T-cell (primary cell): ENCODE data around the gene TIMM23. TPM values are rescaled to one million over a fixed set of nuclear protein-coding genes. Genes with fewer than 3 reads are reported as not detected.
"Not testable (repeated sequence)": the region's sequence is repeated elsewhere in the genome, so short reads cannot be mapped to it uniquely, and the experiment has no call there.

Experiments
- ATAC-seq, 4 experiments: fragments of 200-7000 bp in 3 of 4; fragments of 150-1000 bp in 1 of 4; cut with Tn5 transposase; replicated peaks in 1 of 4; 1 replicate in 3 of 4; 2 replicates in 1 of 4; pipeline ENCODE4 v1.10.0; 2021; ENCODE audit warnings: moderate library complexity in 3 of 4, mild to moderate bottlenecking in 2 of 4, moderate number of reproducible peaks in 1 of 4
- CTCF ChIA-PET, 2 donors: fragments of 300-600 bp; sonication (Branson Sonifier 250); formaldehyde crosslinking; loops; one replicate each; lab custom pipeline; 2022; ENCODE audit warnings: antibody characterized with exemption in 2 of 2; lab: Charles Lee
- POLR2A ChIA-PET, 2 donors: fragments of 300-600 bp; sonication (Branson Sonifier 250); formaldehyde crosslinking; loops; one replicate each; lab custom pipeline; 2022; ENCODE audit warnings: antibody characterized with exemption in 2 of 2; lab: Charles Lee
- DNase-seq, 35 experiments: peaks; one replicate each; pipeline versions ENCODE4 v3.0.0 to v3.0.0-alpha.2; 2013 to 2023
- H3K27ac ChIP-seq: one replicate; pipeline ENCODE4 v1.5.1; 2013; ENCODE audit warnings: low read length
- H3K27me3 ChIP-seq, 2 experiments: replicated peaks in 1 of 2; 1 replicate in 1 of 2; 2 replicates in 1 of 2; pipeline versions ENCODE4 v1.6.1 to v1.7.0; 2013; ENCODE audit warnings: low read length in 1 of 2, mixed read lengths in 1 of 2; ENCODE audit not compliant: control insufficient read depth in 2 of 2, insufficient read depth in 2 of 2; ENCODE audit errors: extremely low read depth in 1 of 2
- H3K36me3 ChIP-seq, 2 donors: 1 replicate in 1 of 2; 2 replicates in 1 of 2; pipeline versions ENCODE4 v1.6.1 to v1.7.0; 2013; ENCODE audit warnings: low read length in 1 of 2; ENCODE audit not compliant: control insufficient read depth in 2 of 2, insufficient read depth in 1 of 2; ENCODE audit errors: extremely low read depth in 1 of 2
- H3K4me1 ChIP-seq, 2 experiments: 1 replicate in 1 of 2; 2 replicates in 1 of 2; pipeline versions ENCODE4 v1.6.1 to v1.7.0; 2013; ENCODE audit warnings: low read length in 2 of 2, mixed read lengths in 1 of 2; ENCODE audit not compliant: insufficient read depth in 2 of 2, control insufficient read depth in 1 of 2; ENCODE audit errors: extremely low read depth in 1 of 2
- H3K4me3 ChIP-seq, 2 donors: 1 replicate in 1 of 2; 2 replicates in 1 of 2; pipeline versions ENCODE4 v1.5.1 to v1.7.0; 2013; ENCODE audit warnings: mild to moderate bottlenecking in 2 of 2, low read length in 1 of 2, moderate library complexity in 1 of 2; ENCODE audit not compliant: control insufficient read depth in 1 of 2; ENCODE audit errors: extremely low read depth in 1 of 2
- H3K9me3 ChIP-seq: 2 replicates; pipeline ENCODE4 v1.7.0; 2013
- H3K27ac Mint-ChIP-seq, 2 donors: one replicate each; pipeline ENCODE4 v1.8.0; 2020 to 2021; ENCODE audit warnings: mild to moderate bottlenecking in 2 of 2, mixed read lengths in 2 of 2
- H3K27me3 Mint-ChIP-seq, 2 donors: one replicate each; pipeline ENCODE4 v1.8.0; 2021 to 2022; ENCODE audit warnings: mixed read lengths in 2 of 2
- H3K36me3 Mint-ChIP-seq: one replicate; pipeline ENCODE4 v1.8.0; 2021; ENCODE audit warnings: mixed read lengths
- H3K4me1 Mint-ChIP-seq, 3 donors: one replicate each; pipeline ENCODE4 v1.8.0; 2020 to 2022; ENCODE audit warnings: mixed read lengths in 3 of 3, mild to moderate bottlenecking in 1 of 3
- H3K4me3 Mint-ChIP-seq, 3 donors: one replicate each; pipeline ENCODE4 v1.8.0; 2020 to 2022; ENCODE audit warnings: mild to moderate bottlenecking in 3 of 3, mixed read lengths in 3 of 3, moderate library complexity in 3 of 3
- H3K9me3 Mint-ChIP-seq, 3 donors: one replicate each; pipeline ENCODE4 v1.8.0; 2020 to 2022; ENCODE audit warnings: mixed read lengths in 3 of 3
- WGBS: methylation state at CpG from one replicate; pipeline ENCODE4 v1.1.5; 2013; ENCODE audit warnings: missing lambda C conversion rate; ENCODE audit not compliant: insufficient coverage; 5-methylcytosine and 5-hydroxymethylcytosine counted together
- total RNA-seq, 35 experiments: library from RNA in 6 of 35; stranded (reverse) in 6 of 35; fragments of 120-200 nt in 1 of 35; gene quantifications; one replicate each; pipeline versions ENCODE4 v1.2.1 to v1.2.4 and lab custom pipeline; 2013 to 2026

TIMM23 gene
- total RNA-seq, result 10 to 100 TPM; 24.5 to 27.0 (median 24.8) TPM
- total RNA-seq (2013), result 27.1 TPM
- 18.4 to 133 (median 34.8) reads per million in 29 experiments for total RNA-seq (lab: John Stamatoyannopoulos, UW)

GRCh38 chr10:45972106-45972812 is at the start of gene TIMM23:
TSS of gene TIMM23 (plus strand) at chr10:45972489. CDS start at chr10:45972625, 136 bp downstream.
- Histone ChIP-seq H3K4me3 (peak within 1 kb of the TSS; percentile 79), H3K4me1 (peaks cover 8 to 14% of the 10 kb centered on the region in 2 experiments), H3K27ac (peak within 1 kb of the TSS; percentile 49)
- H3K4me1 Mint-ChIP-seq, result peaks cover 53 to 54% (median 54%) of the 10 kb centered on the region in 3 donors
- peak; percentile 74 to 92 (median 83) for DNase-seq
- H3K36me3 ChIP-seq, H3K36me3 Mint-ChIP-seq, H3K27me3 Mint-ChIP-seq, H3K27me3 ChIP-seq, H3K9me3 Mint-ChIP-seq, H3K9me3 ChIP-seq: not testable (repeated sequence)
- WGBS, result under 1% methylated on average over 53 of the region's 60 CpGs
- POLR2A ChIA-PET, result interaction anchor here in 1 of 2 donors (0.5 to 0.6 kb wide), 2 partner anchors 56 to 331 kb away, joined by 3 to 4 read pairs; no protein-coding TSS in a partner anchor
- peak; percentile 86 to 91 (median 90) for ATAC-seq
- peak within 1 kb of the TSS; percentile 93 to 95 for H3K27ac Mint-ChIP-seq
- H3K4me3 Mint-ChIP-seq, result peak within 1 kb of the TSS; percentile 99 to 100 (median 99)
- CTCF ChIA-PET, result interaction anchor here (0.6 to 2.1 kb wide), 4 partner anchors 53 to 722 kb away, joined by 3 to 5 read pairs (median 3); no protein-coding TSS in a partner anchor

- POLR2A ChIA-PET, result not testable (repeated sequence)
- no CpG with 5 or more reads among the region's 1 CpG for WGBS
Measured at GRCh38 chr10:45926790-45927189, 45.5 kb upstream of the TIMM23 start.

GRCh38 chr10:45931305-45931704 is 41.0 kb upstream of the TIMM23 start:
- WGBS, result no CpG with 5 or more reads among the region's 4 CpGs
- H3K4me1 ChIP-seq, H3K9me3 Mint-ChIP-seq, H3K4me3 ChIP-seq, H3K27ac Mint-ChIP-seq, H3K27ac ChIP-seq, H3K4me3 Mint-ChIP-seq, H3K27me3 ChIP-seq, CTCF ChIA-PET, DNase-seq, ATAC-seq, POLR2A ChIA-PET, H3K36me3 ChIP-seq, H3K27me3 Mint-ChIP-seq, H3K4me1 Mint-ChIP-seq, H3K9me3 ChIP-seq: not testable (repeated sequence)
- H3K36me3 Mint-ChIP-seq, result peaks cover 29% of the 10 kb centered on the region

More at GRCh38 chr10:45926790-45927189, 45.5 kb upstream of the TIMM23 start:
- ATAC-seq, CTCF ChIA-PET, H3K4me1 ChIP-seq, H3K4me3 ChIP-seq, DNase-seq, H3K27me3 Mint-ChIP-seq, H3K27me3 ChIP-seq, H3K36me3 ChIP-seq, H3K27ac ChIP-seq, H3K9me3 Mint-ChIP-seq, H3K27ac Mint-ChIP-seq, H3K9me3 ChIP-seq, H3K4me3 Mint-ChIP-seq, H3K4me1 Mint-ChIP-seq: not testable (repeated sequence)
- peaks cover 15% of the 10 kb centered on the region for H3K36me3 Mint-ChIP-seq

GRCh38 chr10:45934788-45935187 is 37.5 kb upstream of the TIMM23 start:
- H3K4me3 ChIP-seq, H3K4me1 Mint-ChIP-seq, CTCF ChIA-PET, H3K27me3 Mint-ChIP-seq, H3K36me3 ChIP-seq, DNase-seq, H3K9me3 ChIP-seq, H3K27ac Mint-ChIP-seq, H3K9me3 Mint-ChIP-seq, H3K27ac ChIP-seq, H3K4me1 ChIP-seq, POLR2A ChIA-PET, H3K4me3 Mint-ChIP-seq, ATAC-seq, H3K27me3 ChIP-seq: not testable (repeated sequence)
- WGBS, result 83% methylated on average over 1 of the region's 3 CpGs
- peaks cover 26% of the 10 kb centered on the region for H3K36me3 Mint-ChIP-seq

- WGBS, result no CpG with 5 or more reads among the region's 2 CpGs
- H3K27me3 Mint-ChIP-seq, H3K27ac ChIP-seq, CTCF ChIA-PET, H3K27me3 ChIP-seq, DNase-seq, H3K4me3 Mint-ChIP-seq, H3K27ac Mint-ChIP-seq, H3K4me1 Mint-ChIP-seq, H3K36me3 ChIP-seq, H3K4me1 ChIP-seq, H3K4me3 ChIP-seq, H3K9me3 ChIP-seq, H3K9me3 Mint-ChIP-seq, ATAC-seq, POLR2A ChIA-PET: not testable (repeated sequence)
- peaks cover 20% of the 10 kb centered on the region for H3K36me3 Mint-ChIP-seq
Measured at GRCh38 chr10:45939176-45939697, 33.1 kb upstream of the TIMM23 start.

- CTCF ChIA-PET, H3K27me3 Mint-ChIP-seq, H3K4me1 ChIP-seq, DNase-seq, H3K4me3 Mint-ChIP-seq, H3K27ac Mint-ChIP-seq, H3K27me3 ChIP-seq, H3K9me3 Mint-ChIP-seq, H3K36me3 ChIP-seq, H3K9me3 ChIP-seq, H3K4me1 Mint-ChIP-seq, H3K27ac ChIP-seq, ATAC-seq, POLR2A ChIA-PET, H3K4me3 ChIP-seq: not testable (repeated sequence)
- H3K36me3 Mint-ChIP-seq, result peaks cover 22% of the 10 kb centered on the region
- WGBS, result no CpG with 5 or more reads among the region's 1 CpG
Measured at GRCh38 chr10:45941196-45941595, 31.1 kb upstream of the TIMM23 start.
